ENCODE measurements around the gene CUBN.

GRCh38 chr10:17053513-17053912 lies 76.1 kb downstream of the CUBN start:
- TF ChIP-seq ZFP41 (tag by site-specific recombination; IDR thresholded peaks at IDR 0.05; ENCODE audit: borderline replicate concordance) (no peak), ZSCAN5A (tag by site-specific recombination; IDR thresholded peaks at IDR 0.05) (no peak), CTCF (tag by site-specific recombination; IDR thresholded peaks at IDR 0.05) (no peak)
